ENCODE data around the gene PTPRG. TPM values are rescaled to one million over a fixed set of nuclear protein-coding genes. Genes with fewer than 3 reads are reported as not detected.

Gene PTPRG
- total RNA-seq, 1 donor from 2014 or later = 80.7 TPM

DNA sequence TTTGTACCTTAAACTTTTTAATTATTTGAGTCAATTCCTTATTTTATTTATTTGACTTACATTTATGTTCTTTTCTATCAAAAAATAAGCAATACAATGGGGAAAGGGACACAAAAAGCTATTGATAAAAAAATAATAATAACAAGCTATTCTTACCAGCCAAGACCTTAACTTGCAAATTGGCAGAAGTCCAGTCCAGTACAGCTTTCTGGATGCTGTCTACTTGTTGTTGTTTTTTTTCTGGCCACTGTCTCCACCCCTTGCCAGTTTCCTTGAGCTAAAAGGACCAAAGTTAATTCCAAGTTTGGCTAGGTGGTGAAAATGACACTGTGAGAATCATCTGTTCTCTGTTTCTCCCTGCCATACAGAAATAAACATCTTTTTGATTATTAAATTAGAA is 232.2 kb downstream of the PTPRG start:
- Mint-ChIP-seq H3K9me3 (ENCODE audit: unreplicated experiment) (no peaks in the 10 kb centered on the region), H3K27me3 (ENCODE audit: unreplicated experiment) (no peaks in the 10 kb centered on the region), H3K4me3 (ENCODE audit: unreplicated experiment) (no peak overlapping the region), H3K36me3 (ENCODE audit: low read depth, unreplicated experiment) (no peaks in the 10 kb centered on the region), H3K27ac (ENCODE audit: unreplicated experiment) (no peak overlapping the region), H3K4me1 (ENCODE audit: unreplicated experiment) (peaks cover 3% of the 10 kb centered on the region)
- no peak for DNase-seq (ENCODE audit: low spot score)
- TF ChIP-seq, protein P1, sequence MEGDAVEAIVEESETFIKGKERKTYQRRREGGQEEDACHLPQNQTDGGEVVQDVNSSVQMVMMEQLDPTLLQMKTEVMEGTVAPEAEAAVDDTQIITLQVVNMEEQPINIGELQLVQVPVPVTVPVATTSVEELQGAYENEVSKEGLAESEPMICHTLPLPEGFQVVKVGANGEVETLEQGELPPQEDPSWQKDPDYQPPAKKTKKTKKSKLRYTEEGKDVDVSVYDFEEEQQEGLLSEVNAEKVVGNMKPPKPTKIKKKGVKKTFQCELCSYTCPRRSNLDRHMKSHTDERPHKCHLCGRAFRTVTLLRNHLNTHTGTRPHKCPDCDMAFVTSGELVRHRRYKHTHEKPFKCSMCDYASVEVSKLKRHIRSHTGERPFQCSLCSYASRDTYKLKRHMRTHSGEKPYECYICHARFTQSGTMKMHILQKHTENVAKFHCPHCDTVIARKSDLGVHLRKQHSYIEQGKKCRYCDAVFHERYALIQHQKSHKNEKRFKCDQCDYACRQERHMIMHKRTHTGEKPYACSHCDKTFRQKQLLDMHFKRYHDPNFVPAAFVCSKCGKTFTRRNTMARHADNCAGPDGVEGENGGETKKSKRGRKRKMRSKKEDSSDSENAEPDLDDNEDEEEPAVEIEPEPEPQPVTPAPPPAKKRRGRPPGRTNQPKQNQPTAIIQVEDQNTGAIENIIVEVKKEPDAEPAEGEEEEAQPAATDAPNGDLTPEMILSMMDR (IDR thresholded peaks at IDR 0.05; ENCODE audit: unreplicated experiment) = no peak

GRCh38 chr3:61794341-61794740 is 233.0 kb downstream of the PTPRG start:
- no peaks in the 10 kb centered on the region for H3K27me3 Mint-ChIP-seq (ENCODE audit: unreplicated experiment)
- no peak for DNase-seq (ENCODE audit: low spot score)
- no peaks in the 10 kb centered on the region for H3K36me3 Mint-ChIP-seq (ENCODE audit: low read depth, unreplicated experiment)
- no peak overlapping the region for H3K4me3 Mint-ChIP-seq (ENCODE audit: unreplicated experiment)
- no peak overlapping the region for H3K27ac Mint-ChIP-seq (ENCODE audit: unreplicated experiment)
- peaks cover 3% of the 10 kb centered on the region for H3K4me1 Mint-ChIP-seq (ENCODE audit: unreplicated experiment)
- no peaks in the 10 kb centered on the region for H3K9me3 Mint-ChIP-seq (ENCODE audit: unreplicated experiment)
- TF ChIP-seq, protein P1 (IDR thresholded peaks at IDR 0.05; ENCODE audit: unreplicated experiment) = no peak

DNA sequence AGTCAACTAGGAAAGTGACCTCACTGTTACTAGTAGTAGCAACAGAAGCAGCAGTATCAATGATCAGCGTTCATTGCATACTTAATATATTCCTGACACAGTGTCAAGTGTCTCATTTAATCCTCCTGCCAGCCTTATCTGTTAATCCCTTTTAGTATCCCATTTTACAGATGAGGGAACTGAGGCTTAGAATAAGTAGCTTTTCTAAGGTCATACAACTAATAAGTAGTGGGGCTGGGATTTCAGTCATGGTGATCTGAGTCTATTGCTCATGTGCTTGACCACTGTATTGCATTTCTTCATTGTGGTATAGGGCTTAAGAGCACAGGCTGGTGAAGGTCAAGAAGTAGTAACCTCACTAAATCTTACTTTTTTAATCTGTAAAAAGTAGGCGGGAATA is 233.6 kb downstream of the PTPRG start:
- H3K9me3 Mint-ChIP-seq (ENCODE audit: unreplicated experiment) = no peaks in the 10 kb centered on the region
- no peak for DNase-seq (ENCODE audit: low spot score)
- no peaks in the 10 kb centered on the region for H3K27me3 Mint-ChIP-seq (ENCODE audit: unreplicated experiment)
- no peak overlapping the region for H3K4me3 Mint-ChIP-seq (ENCODE audit: unreplicated experiment)
- TF ChIP-seq, protein P1 (IDR thresholded peaks at IDR 0.05; ENCODE audit: unreplicated experiment) = no peak
- no peak overlapping the region for H3K27ac Mint-ChIP-seq (ENCODE audit: unreplicated experiment)
- peaks cover 3% of the 10 kb centered on the region for H3K4me1 Mint-ChIP-seq (ENCODE audit: unreplicated experiment)
- no peaks in the 10 kb centered on the region for H3K36me3 Mint-ChIP-seq (ENCODE audit: low read depth, unreplicated experiment)

DNA sequence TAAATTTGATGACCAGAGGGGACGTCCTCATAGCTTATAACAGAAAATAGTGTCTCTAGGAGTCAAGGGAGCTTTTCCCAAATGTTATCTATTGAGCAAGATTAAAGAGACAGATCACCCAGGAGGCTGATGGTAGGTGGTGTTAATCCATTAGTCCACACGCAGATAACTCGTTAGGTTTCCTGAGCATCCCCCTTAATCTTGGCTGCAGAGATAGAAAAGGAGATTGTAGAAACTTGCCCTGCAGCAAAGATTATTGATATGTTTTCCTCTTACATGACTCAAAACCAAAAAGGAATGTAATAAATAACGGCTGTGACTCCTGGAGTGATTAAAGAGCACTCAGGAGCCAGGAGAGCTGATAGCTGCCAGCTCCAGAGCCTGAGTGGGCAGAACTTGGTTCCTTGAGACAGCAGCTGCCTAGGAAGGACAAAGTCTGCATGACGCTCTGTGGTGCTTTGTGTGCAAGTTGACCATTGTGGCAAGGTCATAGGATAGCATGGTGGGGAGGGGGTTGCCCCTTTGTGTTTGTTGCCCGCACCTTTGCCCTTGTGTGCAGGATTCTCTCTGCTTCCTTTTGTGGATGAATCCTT is 234.8 kb downstream of the PTPRG start:
- peaks cover 6% of the 10 kb centered on the region for H3K4me1 Mint-ChIP-seq (ENCODE audit: unreplicated experiment)
- no peaks in the 10 kb centered on the region for H3K9me3 Mint-ChIP-seq (ENCODE audit: unreplicated experiment)

DNA sequence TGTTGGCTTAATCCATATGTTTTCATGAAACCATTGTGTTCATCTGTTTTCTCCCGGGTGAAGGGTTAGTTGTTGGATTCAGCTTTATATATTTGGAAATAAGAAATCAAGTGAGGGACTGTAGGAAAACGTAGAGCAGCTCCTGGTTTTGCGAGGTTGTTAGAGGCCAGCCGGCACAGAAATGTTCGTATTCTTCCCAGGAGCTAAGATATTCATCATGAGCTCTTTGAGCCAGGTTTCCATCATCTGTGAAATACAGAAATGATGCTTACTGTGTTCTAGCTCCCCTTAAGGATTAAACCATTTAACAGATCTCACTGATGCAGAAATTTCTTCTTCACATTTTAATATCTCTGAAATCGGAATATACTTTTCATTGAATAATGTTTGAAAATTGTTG is 235.5 kb downstream of the PTPRG start:
- H3K9me3 Mint-ChIP-seq (ENCODE audit: unreplicated experiment) = no peaks in the 10 kb centered on the region
- TF ChIP-seq, protein P1 (IDR thresholded peaks at IDR 0.05; ENCODE audit: unreplicated experiment) = no peak
- H3K27ac Mint-ChIP-seq (ENCODE audit: unreplicated experiment) = no peak overlapping the region
- H3K4me1 Mint-ChIP-seq (ENCODE audit: unreplicated experiment) = peaks cover 6% of the 10 kb centered on the region
- no peaks in the 10 kb centered on the region for H3K27me3 Mint-ChIP-seq (ENCODE audit: unreplicated experiment)
- no peak overlapping the region for H3K4me3 Mint-ChIP-seq (ENCODE audit: unreplicated experiment)
- no peak for DNase-seq (ENCODE audit: low spot score)
- no peaks in the 10 kb centered on the region for H3K36me3 Mint-ChIP-seq (ENCODE audit: low read depth, unreplicated experiment)

More for the DNA sequence above, 234.8 kb downstream of the PTPRG start:
- Mint-ChIP-seq H3K27ac (ENCODE audit: unreplicated experiment) (no peak overlapping the region), H3K27me3 (ENCODE audit: unreplicated experiment) (no peaks in the 10 kb centered on the region), H3K36me3 (ENCODE audit: low read depth, unreplicated experiment) (no peaks in the 10 kb centered on the region), H3K4me3 (ENCODE audit: unreplicated experiment) (no peak overlapping the region)
- TF ChIP-seq, protein P1 (IDR thresholded peaks at IDR 0.05; ENCODE audit: unreplicated experiment) = no peak
- DNase-seq (ENCODE audit: low spot score) = no peak

Data from endothelial cell (in vitro differentiated cells).